KMS-11 (cell line): ENCODE data around the gene ASB1.

ENCODE experiments used
- H2AFZ ChIP-seq: fragments of 200-600 bp; sonication (generic); 2 replicates; pipeline ENCODE4 v1.6.1; 2016; ENCODE audit warnings: antibody characterized with exemption, mixed run types, low read depth
- H3K27ac ChIP-seq: fragments of 200-600 bp; sonication (generic); 2 replicates; pipeline ENCODE4 v1.6.1; 2016; ENCODE audit warnings: mild to moderate bottlenecking, mixed run types
- H3K27me3 ChIP-seq: fragments of 200-600 bp; sonication (generic); 2 replicates; pipeline ENCODE4 v1.6.1; 2017; ENCODE audit warnings: mild to moderate bottlenecking, low read depth, mixed run types, moderate library complexity; ENCODE audit not compliant: insufficient read depth
- H3K36me3 ChIP-seq: fragments of 200-600 bp; sonication (generic); 2 replicates; pipeline ENCODE4 v1.6.1; 2017; ENCODE audit warnings: mild to moderate bottlenecking, mixed run types; ENCODE audit not compliant: insufficient read depth
- H3K4me1 ChIP-seq: fragments of 200-600 bp; sonication (generic); 2 replicates; pipeline ENCODE4 v1.6.1; 2016; ENCODE audit warnings: mild to moderate bottlenecking, low read depth, mixed run types; ENCODE audit not compliant: poor library complexity, severe bottlenecking
- H3K4me2 ChIP-seq: fragments of 200-600 bp; sonication (generic); 2 replicates; pipeline ENCODE4 v1.7.0; 2016; ENCODE audit warnings: mild to moderate bottlenecking, mixed run types
- H3K4me3 ChIP-seq: fragments of 200-600 bp; sonication (generic); IDR thresholded peaks from 2 replicates; pipeline ENCODE4 v1.6.1; 2017; ENCODE audit warnings: low read depth, low read length, mixed read lengths; ENCODE audit not compliant: insufficient read depth
- H3K79me2 ChIP-seq: fragments of 200-600 bp; sonication (generic); 2 replicates; pipeline ENCODE4 v1.6.1; 2016; ENCODE audit warnings: low read depth, mixed run types; ENCODE audit not compliant: insufficient read depth
- H3K9ac ChIP-seq: fragments of 200-600 bp; sonication (generic); 2 replicates; pipeline ENCODE4 v1.6.1; 2016; ENCODE audit warnings: mild to moderate bottlenecking, mixed run types
- H4K20me1 ChIP-seq: fragments of 200-600 bp; sonication (generic); 2 replicates; pipeline ENCODE4 v1.6.1; 2016; ENCODE audit warnings: mild to moderate bottlenecking, mixed run types; ENCODE audit not compliant: insufficient read depth
- CTCF ChIP-seq: fragments of 200-600 bp; sonication (generic); conservative IDR thresholded peaks from 2 replicates; pipeline ENCODE4 v1.6.1; 2017; ENCODE audit warnings: low read depth, mild to moderate bottlenecking, antibody characterized with exemption, low read length, moderate library complexity, mixed read lengths

Gene ASB1

DNA sequence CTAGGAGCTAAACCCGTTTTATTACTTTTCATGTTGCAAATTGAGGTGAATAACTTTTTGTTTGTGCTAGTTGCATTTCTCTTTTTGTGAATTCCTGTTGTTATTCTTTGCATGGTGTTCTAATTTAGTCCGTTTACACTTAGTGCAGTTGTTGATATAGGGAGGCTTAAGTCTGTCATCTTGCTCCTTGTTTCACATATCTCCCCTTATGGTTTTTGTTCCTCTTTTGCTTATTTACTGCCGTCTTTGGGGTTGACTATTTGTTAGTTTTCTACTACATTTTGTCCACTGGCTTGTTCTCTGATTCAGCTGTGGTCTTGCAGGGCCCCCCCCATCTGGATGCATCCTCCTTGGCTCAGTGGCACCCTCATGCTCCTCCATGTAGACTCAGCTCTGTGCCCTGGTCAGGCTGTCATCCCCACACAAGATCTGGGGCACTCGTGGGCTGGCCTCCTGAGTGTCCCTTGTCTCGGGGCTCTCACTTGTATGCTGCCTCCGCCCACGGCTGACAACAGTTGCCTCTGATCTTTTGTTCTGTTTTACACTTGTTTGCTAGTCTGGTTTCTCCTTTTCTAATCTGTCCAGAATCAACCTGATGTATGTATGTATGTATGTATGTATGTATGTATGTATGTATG, 42.9 kb upstream of the ASB1 start:
- Histone ChIP-seq H4K20me1 (no peaks in the 10 kb centered on the region), H3K4me1 (no peaks in the 10 kb centered on the region), H3K27me3 (no peaks in the 10 kb centered on the region), H3K36me3 (no peaks in the 10 kb centered on the region), H3K79me2 (no peaks in the 10 kb centered on the region), H2AFZ (no peak overlapping the region), H3K27ac (no peak overlapping the region), H3K9ac (no peak overlapping the region), H3K4me3 (no peak overlapping the region), H3K4me2 (no peak overlapping the region)
- TF ChIP-seq CTCF: no peak

- no peak overlapping the region for H3K9ac ChIP-seq
- H4K20me1 ChIP-seq: no peaks in the 10 kb centered on the region
- H3K4me2 ChIP-seq: no peak overlapping the region
- no peaks in the 10 kb centered on the region for H3K36me3 ChIP-seq
- H3K4me3 ChIP-seq: no peak overlapping the region
- H3K27ac ChIP-seq: no peak overlapping the region
- no peaks in the 10 kb centered on the region for H3K27me3 ChIP-seq
- H2AFZ ChIP-seq: no peak overlapping the region
- H3K4me1 ChIP-seq: no peaks in the 10 kb centered on the region
- TF ChIP-seq CTCF: no peak
- H3K79me2 ChIP-seq: no peaks in the 10 kb centered on the region
Observed at GRCh38 chr2:238387332-238387731, 39.4 kb upstream of the ASB1 start.

GRCh38 chr2:238388794-238389193, 37.9 kb upstream of the ASB1 start:
- Histone ChIP-seq H2AFZ (no peak overlapping the region), H4K20me1 (no peaks in the 10 kb centered on the region), H3K4me3 (no peak overlapping the region), H3K27ac (no peak overlapping the region), H3K9ac (no peak overlapping the region), H3K36me3 (no peaks in the 10 kb centered on the region), H3K4me1 (no peaks in the 10 kb centered on the region), H3K79me2 (no peaks in the 10 kb centered on the region), H3K27me3 (no peaks in the 10 kb centered on the region), H3K4me2 (no peak overlapping the region)
- no peak for TF ChIP-seq CTCF

DNA sequence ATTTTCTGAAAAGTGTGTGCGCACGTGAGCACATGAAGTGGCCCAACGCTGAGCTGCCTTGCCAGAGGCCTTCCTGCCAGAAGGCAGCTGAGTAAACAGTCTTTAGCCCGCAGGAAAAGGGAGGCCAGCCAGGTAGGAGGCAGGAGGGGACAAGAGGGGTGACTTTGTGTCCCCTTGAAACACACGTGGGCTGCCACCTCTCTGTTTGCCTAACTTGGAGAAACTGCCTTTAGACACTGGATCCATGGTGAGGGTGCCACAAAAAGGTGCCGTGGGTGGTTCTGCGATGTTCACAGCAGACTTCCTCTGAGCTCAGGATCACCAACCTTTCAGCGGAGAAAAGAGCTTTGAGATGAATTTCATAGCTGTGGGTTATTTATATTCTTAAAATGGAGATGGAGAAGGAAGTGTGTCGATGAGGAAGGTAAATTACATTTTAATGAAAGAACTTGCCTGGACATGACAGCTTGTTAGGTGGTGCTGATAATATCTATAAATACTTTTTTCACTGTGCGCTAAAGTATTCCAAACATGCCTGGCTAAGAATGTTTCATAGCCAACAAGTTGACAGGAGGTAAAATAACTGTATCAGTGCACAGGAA, 36.6 kb upstream of the ASB1 start:
- no peak for TF ChIP-seq CTCF
- H3K4me1 ChIP-seq: no peaks in the 10 kb centered on the region
- no peak overlapping the region for H2AFZ ChIP-seq
- no peaks in the 10 kb centered on the region for H3K36me3 ChIP-seq
- H3K4me3 ChIP-seq: no peak overlapping the region
- no peaks in the 10 kb centered on the region for H3K27me3 ChIP-seq
- no peak overlapping the region for H3K9ac ChIP-seq
- no peak overlapping the region for H3K27ac ChIP-seq
- H4K20me1 ChIP-seq: no peaks in the 10 kb centered on the region
- H3K79me2 ChIP-seq: no peaks in the 10 kb centered on the region
- no peak overlapping the region for H3K4me2 ChIP-seq
